LNCaP clone FGC (cell line): Measurements from ENCODE around the gene CCDC12.

Source experiments
- DNase-seq: peaks from one replicate; pipeline ENCODE4 v3.0.0-alpha.2; 2011; ENCODE audit warnings: low read depth
- H3K4me3 ChIP-seq: 2 replicates; pipeline ENCODE4 v1.5.1; 2011; ENCODE audit warnings: mild to moderate bottlenecking, low read depth, low read length, control low read depth
- TF ChIP-seq, protein P1 (sequence below): IDR thresholded peaks from 2 replicates; pipeline ENCODE4 v1.5.1; 2012; ENCODE audit warnings: mild to moderate bottlenecking; ENCODE audit not compliant: control insufficient read depth, insufficient read depth; ENCODE audit errors: extremely low read depth

CCDC12 gene

DNA sequence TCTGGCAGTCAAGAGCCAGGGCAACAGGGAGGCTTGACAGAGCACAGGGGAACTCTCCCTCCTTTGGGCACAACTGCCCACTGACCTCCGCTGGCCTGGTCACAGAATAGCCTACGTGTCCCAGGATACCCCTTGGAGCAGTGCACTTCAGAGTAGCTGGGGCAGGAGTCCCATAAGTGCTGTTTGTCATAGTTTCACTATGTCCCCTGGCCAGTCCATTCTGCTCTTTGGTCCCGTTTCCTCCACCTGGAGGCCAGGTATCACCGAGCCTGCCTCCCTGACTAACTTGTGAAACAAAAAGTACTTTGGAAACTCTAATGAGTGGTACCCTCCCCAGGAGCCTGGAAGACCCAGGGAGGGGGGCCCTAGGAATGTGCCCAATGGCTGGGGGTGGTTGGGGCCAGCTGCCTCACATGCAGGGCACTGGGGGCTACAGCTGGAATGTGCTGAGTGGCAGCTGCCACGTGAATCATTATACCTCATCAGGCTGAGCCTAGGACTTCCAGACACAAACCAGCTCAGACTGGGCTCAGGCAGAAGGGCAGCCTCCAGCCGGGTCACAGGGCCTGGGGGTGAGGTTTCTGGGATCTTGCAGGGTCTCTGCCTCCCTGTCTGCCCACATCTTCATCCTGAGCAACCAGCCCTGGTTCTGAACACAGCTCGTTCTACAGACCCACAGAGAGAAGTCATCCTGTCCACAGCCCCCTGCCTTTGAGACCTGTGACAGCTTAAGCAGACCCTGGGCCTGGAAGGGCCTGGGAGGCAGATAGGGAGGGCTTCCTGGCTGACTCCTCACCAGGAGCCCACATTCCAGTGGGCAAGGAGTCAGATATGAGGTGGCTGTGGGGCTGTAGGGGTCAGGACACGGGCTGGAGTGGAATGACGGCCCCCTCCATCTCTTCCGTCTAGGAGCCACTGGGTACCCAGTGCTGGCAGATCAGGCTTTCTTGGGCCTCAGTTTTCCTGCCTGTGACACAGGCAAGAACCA is 99.9 kb downstream of the CCDC12 start:
- no peak for DNase-seq
- H3K4me3 ChIP-seq, result no peak overlapping the region
- TF ChIP-seq, protein P1, sequence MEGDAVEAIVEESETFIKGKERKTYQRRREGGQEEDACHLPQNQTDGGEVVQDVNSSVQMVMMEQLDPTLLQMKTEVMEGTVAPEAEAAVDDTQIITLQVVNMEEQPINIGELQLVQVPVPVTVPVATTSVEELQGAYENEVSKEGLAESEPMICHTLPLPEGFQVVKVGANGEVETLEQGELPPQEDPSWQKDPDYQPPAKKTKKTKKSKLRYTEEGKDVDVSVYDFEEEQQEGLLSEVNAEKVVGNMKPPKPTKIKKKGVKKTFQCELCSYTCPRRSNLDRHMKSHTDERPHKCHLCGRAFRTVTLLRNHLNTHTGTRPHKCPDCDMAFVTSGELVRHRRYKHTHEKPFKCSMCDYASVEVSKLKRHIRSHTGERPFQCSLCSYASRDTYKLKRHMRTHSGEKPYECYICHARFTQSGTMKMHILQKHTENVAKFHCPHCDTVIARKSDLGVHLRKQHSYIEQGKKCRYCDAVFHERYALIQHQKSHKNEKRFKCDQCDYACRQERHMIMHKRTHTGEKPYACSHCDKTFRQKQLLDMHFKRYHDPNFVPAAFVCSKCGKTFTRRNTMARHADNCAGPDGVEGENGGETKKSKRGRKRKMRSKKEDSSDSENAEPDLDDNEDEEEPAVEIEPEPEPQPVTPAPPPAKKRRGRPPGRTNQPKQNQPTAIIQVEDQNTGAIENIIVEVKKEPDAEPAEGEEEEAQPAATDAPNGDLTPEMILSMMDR, result no peak

DNA sequence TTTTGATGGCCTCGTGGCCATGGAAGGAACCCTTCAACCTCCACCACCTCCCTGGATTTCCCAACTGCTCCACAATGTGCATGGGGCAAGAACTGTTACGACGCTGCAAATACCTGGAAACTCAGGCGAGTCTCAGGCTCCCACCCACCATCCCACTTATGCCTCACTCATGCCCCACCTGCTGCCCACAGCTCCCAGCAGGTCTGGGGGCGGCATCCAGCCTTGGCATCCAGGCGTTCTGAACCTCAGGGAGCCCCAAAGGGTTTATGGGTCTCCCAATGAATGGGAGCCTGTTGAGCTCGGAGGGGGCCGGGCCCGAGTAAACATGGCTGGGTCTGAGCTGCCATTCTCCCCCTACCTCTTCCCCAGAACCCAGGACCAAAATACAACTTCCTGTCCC is 101.0 kb downstream of the CCDC12 start:
- DNase-seq, result no peak
- H3K4me3 ChIP-seq, result no peak overlapping the region
- TF ChIP-seq, protein P1, result no peak

- DNase-seq, result no peak
- no peak overlapping the region for H3K4me3 ChIP-seq
- TF ChIP-seq, protein P1, result no peak
Observed at GRCh38 chr3:46874430-46874829, 102.1 kb downstream of the CCDC12 start.

DNA sequence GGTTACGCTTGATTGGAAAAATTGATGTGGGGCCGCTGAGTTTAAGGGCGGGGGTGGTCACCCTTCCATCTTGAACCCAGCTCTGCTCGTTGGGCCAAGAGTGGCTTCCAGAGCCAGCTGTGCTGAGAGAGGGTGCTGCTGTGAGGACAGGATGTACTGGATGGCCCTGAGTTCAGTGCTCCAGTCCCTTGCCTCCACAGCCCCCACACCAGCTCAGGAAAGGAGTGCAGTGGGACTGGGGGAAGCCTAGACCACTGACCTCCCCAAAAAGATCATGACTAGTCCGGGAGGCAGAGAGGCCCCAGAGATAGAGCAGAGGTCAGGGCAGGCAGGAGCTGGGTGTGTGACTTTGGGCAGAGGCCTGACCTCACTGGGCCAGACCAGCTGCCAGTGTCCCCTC is 103.0 kb downstream of the CCDC12 start:
- TF ChIP-seq, protein P1, result no peak
- no peak overlapping the region for H3K4me3 ChIP-seq
- DNase-seq, result no peak
